ENCODE results near the gene KRTAP3-1.

DNA sequence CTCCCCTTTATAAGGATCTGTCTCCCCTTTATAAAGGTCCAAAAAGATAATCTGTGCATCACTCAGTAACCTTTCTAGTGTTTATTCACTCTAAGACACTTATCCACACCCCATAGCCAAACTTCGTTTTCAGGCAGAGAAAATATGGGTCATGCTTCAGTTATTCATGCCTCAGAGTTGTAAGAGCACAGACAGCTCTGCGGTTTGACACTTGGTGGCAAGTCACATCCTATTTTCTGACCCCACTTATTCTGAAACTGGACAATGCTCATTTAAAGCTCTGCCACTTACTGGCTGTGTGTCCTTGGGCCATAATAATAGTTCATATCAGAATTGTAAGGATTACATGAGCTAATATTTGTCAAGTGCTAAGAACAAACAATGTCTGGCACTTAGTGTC is 40.2 kb upstream of the KRTAP3-1 start:
- TF ChIP-seq, protein P1, sequence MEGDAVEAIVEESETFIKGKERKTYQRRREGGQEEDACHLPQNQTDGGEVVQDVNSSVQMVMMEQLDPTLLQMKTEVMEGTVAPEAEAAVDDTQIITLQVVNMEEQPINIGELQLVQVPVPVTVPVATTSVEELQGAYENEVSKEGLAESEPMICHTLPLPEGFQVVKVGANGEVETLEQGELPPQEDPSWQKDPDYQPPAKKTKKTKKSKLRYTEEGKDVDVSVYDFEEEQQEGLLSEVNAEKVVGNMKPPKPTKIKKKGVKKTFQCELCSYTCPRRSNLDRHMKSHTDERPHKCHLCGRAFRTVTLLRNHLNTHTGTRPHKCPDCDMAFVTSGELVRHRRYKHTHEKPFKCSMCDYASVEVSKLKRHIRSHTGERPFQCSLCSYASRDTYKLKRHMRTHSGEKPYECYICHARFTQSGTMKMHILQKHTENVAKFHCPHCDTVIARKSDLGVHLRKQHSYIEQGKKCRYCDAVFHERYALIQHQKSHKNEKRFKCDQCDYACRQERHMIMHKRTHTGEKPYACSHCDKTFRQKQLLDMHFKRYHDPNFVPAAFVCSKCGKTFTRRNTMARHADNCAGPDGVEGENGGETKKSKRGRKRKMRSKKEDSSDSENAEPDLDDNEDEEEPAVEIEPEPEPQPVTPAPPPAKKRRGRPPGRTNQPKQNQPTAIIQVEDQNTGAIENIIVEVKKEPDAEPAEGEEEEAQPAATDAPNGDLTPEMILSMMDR (IDR thresholded peaks at IDR 0.05) = no peak
- no peak for TF ChIP-seq EZH2 (IDR thresholded peaks at IDR 0.05)
- no peak for TF ChIP-seq EZH2phosphoT487 (IDR thresholded peaks at IDR 0.05)

All from neural progenitor cell (in vitro differentiated cells).